ENCODE results near the gene SCD5. TPM values are rescaled to one million over a fixed set of nuclear protein-coding genes. Genes with fewer than 3 reads are reported as not detected.

Gene SCD5
- total RNA-seq, 1 experiment from 2014 or later = 16.3 TPM

- Mint-ChIP-seq H3K36me3 (ENCODE audit: insufficient read depth, unreplicated experiment) (no peaks in the 10 kb centered on the region), H3K4me1 (ENCODE audit: low read depth, unreplicated experiment) (peaks cover 10% of the 10 kb centered on the region), H3K27me3 (ENCODE audit: unreplicated experiment) (no peaks in the 10 kb centered on the region), H3K27ac (ENCODE audit: unreplicated experiment) (peak overlapping the region; percentile 13), H3K4me3 (ENCODE audit: low read depth, unreplicated experiment) (no peak overlapping the region), H3K9me3 (ENCODE audit: low read depth, unreplicated experiment) (no peaks in the 10 kb centered on the region)
- TF ChIP-seq CTCF (IDR thresholded peaks at IDR 0.05; ENCODE audit: unreplicated experiment) = no peak
- intact Hi-C loops (cut with micrococcal nuclease; ENCODE audit: unreplicated experiment) = no loop called here
- BruUV-seq (replicated peaks) = no TSS peak
- CTCF ChIA-PET = no interaction called here
- DNase-seq = no peak
Measured at GRCh38 chr4:82791179-82791578, 7.4 kb downstream of the SCD5 start.

GRCh38 chr4:82790060-82790660 lies 8.4 kb downstream of the SCD5 start:
- BruUV-seq (replicated peaks) = no TSS peak
- DNase-seq = no peak
- TF ChIP-seq CTCF (IDR thresholded peaks at IDR 0.05; ENCODE audit: unreplicated experiment) = no peak
- CTCF ChIA-PET = no interaction called here
- no peak overlapping the region for H3K4me3 Mint-ChIP-seq (ENCODE audit: low read depth, unreplicated experiment)
- intact Hi-C loops (cut with micrococcal nuclease; ENCODE audit: unreplicated experiment) = no loop called here
- H3K4me1 Mint-ChIP-seq (ENCODE audit: low read depth, unreplicated experiment) = peaks cover 17% of the 10 kb centered on the region
- no peak overlapping the region for H3K27ac Mint-ChIP-seq (ENCODE audit: unreplicated experiment)
- no peaks in the 10 kb centered on the region for H3K9me3 Mint-ChIP-seq (ENCODE audit: low read depth, unreplicated experiment)
- H3K36me3 Mint-ChIP-seq (ENCODE audit: insufficient read depth, unreplicated experiment) = no peaks in the 10 kb centered on the region
- no peaks in the 10 kb centered on the region for H3K27me3 Mint-ChIP-seq (ENCODE audit: unreplicated experiment)

GRCh38 chr4:82789025-82789776 lies 9.4 kb downstream of the SCD5 start:
- Mint-ChIP-seq H3K27ac (ENCODE audit: unreplicated experiment) (no peak overlapping the region), H3K9me3 (ENCODE audit: low read depth, unreplicated experiment) (no peaks in the 10 kb centered on the region), H3K4me1 (ENCODE audit: low read depth, unreplicated experiment) (peaks cover 25% of the 10 kb centered on the region), H3K27me3 (ENCODE audit: unreplicated experiment) (no peaks in the 10 kb centered on the region), H3K36me3 (ENCODE audit: insufficient read depth, unreplicated experiment) (no peaks in the 10 kb centered on the region), H3K4me3 (ENCODE audit: low read depth, unreplicated experiment) (no peak overlapping the region)
- intact Hi-C loops (cut with micrococcal nuclease; ENCODE audit: unreplicated experiment) = no loop called here
- no TSS peak for BruUV-seq (replicated peaks)
- CTCF ChIA-PET = interaction anchor here (0.6 kb wide), 1 partner anchor 327 kb away, joined by 3 read pairs; no protein-coding TSS in a partner anchor
- TF ChIP-seq CTCF (IDR thresholded peaks at IDR 0.05; ENCODE audit: unreplicated experiment) = no peak
- no peak for DNase-seq

- BruUV-seq (replicated peaks) = no TSS peak
- no peak for TF ChIP-seq CTCF (IDR thresholded peaks at IDR 0.05; ENCODE audit: unreplicated experiment)
- Mint-ChIP-seq H3K27ac (ENCODE audit: unreplicated experiment) (no peak overlapping the region), H3K4me1 (ENCODE audit: low read depth, unreplicated experiment) (peaks cover 30% of the 10 kb centered on the region), H3K9me3 (ENCODE audit: low read depth, unreplicated experiment) (no peaks in the 10 kb centered on the region), H3K4me3 (ENCODE audit: low read depth, unreplicated experiment) (no peak overlapping the region), H3K36me3 (ENCODE audit: insufficient read depth, unreplicated experiment) (no peaks in the 10 kb centered on the region), H3K27me3 (ENCODE audit: unreplicated experiment) (no peaks in the 10 kb centered on the region)
- intact Hi-C loops (cut with micrococcal nuclease; ENCODE audit: unreplicated experiment) = no loop called here
- CTCF ChIA-PET = no interaction called here
- DNase-seq = no peak
Measured at GRCh38 chr4:82787342-82787741, 11.3 kb downstream of the SCD5 start.
